ENCODE results near the gene GFM1. TPM values are rescaled to one million over a fixed set of nuclear protein-coding genes. Genes with fewer than 3 reads are reported as not detected.

The GFM1 gene
- 10 to 100 TPM; 34.7 to 38.9 TPM for total RNA-seq

DNA sequence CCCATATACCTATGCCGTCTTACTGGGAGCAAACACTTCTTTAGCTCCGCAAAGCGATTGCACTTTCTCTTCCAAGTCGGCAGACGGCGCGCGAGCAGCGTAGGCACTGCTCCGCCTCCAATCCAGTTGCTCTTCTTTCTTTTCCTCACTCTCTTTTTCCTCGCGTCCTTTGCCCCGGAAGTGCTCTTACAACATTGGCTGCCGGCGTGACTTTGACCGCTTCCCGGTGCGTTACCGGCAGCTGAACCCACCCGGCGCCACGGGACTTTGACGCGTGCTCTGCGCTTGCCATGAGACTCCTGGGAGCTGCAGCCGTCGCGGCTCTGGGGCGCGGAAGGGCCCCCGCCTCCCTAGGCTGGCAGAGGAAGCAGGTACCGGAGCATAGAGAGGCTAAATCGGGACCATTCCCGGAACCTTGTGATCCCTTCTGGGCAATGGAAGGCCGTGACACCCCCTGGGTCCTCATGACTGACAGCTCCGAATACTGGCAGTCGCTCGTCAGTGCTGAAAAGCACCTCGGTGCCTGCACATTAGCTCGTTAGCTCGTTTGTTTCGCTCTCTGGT lies at the start of gene GFM1:
GFM1 (plus strand) TSS at position 183 of the 564 bp plus-strand sequence; CDS start at position 291, 108 bp downstream.
- Mint-ChIP-seq H3K27me3 (no peaks in the 10 kb centered on the region), H3K36me3 (peaks cover 12% of the 10 kb centered on the region), H3K4me1 (peaks cover 18% of the 10 kb centered on the region), H3K27ac (peak within 1 kb of the TSS; percentile 85), H3K9me3 (no peaks in the 10 kb centered on the region), H3K4me3 (peak within 1 kb of the TSS; percentile 93)
- ATAC-seq (ENCODE audit: low read depth) (peak; percentile 97), DNase-seq (peak; percentile 81)
- POLR2A ChIA-PET, result interaction anchor here (0.7 to 1.6 kb wide), 7 partner anchors 9 to 165 kb away, joined by 3 to 8 read pairs (median 4); partner anchors contain the start of genes LXN, MFSD1 and MLF1

DNA sequence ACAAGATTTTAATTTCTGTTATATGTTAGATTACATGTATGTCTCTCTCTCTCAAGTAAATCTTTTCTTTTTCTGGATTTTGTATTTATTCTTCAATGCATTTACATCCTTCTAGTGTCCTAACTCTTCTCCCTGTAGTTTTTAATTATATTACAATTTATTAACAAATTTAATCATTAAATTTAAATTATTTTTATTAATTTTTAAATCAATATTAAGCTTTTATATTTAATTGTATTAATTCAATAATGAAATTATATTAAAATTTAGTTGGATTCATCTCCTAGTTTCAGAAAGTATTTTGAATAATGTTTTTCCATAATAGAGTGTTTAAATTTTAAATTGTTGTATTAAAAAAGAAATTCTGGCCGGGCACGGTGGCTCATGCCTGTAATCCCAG lies 43.5 kb upstream of the GFM1 start:
- POLR2A ChIA-PET, result no interaction called here
- H3K9me3 Mint-ChIP-seq, result no peaks in the 10 kb centered on the region
- no peaks in the 10 kb centered on the region for H3K36me3 Mint-ChIP-seq
- ATAC-seq (ENCODE audit: low read depth) (no peak), DNase-seq (no peak)
- H3K27ac Mint-ChIP-seq, result no peak overlapping the region
- H3K4me1 Mint-ChIP-seq, result no peaks in the 10 kb centered on the region
- no peak overlapping the region for H3K4me3 Mint-ChIP-seq
- no peaks in the 10 kb centered on the region for H3K27me3 Mint-ChIP-seq

DNA sequence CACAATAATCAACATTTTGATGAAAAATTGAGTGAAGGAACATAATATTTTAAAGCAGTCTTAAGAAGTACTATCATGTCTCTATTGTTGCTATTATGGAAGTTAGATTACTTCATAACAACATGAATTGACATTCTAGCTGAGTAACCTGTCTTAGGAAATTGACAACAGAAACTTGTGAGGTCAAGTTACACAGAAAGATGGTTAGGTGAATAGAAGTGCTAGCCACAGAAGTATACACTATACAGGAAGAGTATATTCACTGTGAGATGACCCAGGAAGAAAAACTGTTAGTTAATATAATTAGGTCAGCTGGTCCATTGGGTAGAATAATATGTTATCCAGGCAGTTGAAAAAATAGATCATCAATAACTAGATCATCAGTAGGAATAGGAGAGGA lies 42.1 kb upstream of the GFM1 start:
- Mint-ChIP-seq H3K9me3 (no peaks in the 10 kb centered on the region), H3K36me3 (no peaks in the 10 kb centered on the region), H3K4me3 (no peak overlapping the region), H3K4me1 (no peaks in the 10 kb centered on the region), H3K27me3 (no peaks in the 10 kb centered on the region), H3K27ac (no peak overlapping the region)
- no peak for DNase-seq
- POLR2A ChIA-PET, result no interaction called here
- no peak for ATAC-seq (ENCODE audit: low read depth)

DNA sequence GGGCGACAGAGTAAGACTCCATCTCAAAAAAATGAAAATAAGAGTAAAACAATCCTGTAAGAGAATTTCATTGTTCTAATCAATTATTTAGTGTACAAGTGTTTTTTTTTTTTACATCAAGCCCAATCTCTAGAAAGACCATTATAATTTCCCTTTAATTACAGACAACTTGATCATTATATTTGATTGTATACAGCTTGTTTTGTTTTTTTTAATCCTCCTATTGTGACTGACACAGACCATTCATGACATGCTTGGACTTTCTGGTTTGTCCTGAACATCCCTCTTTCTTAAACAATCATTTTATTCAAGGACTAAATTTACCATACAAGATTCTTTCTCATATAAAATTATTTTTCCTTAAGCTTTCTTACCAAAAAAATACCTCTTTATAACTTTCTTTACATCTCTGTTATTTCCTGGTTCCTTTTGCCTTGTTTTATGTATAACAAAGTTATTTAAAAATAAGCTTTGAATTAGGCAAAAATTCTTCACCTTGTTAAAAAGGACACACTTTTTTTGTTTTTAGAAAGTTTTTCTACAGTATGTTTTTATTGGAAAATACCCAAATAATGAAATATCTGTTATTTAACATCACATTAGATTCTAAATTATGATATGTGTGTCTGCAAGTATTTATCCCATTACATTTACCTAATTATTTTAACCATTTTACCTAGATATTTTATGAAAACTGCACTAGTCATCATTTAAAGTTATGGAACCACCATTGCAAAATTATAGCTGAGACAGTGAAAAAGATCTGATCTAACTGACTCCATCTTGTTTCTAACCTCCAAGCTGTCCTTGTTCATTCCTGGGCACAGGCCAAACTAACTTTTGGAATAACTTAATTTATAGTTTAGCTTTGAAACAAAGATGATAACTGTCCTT lies 26.1 kb upstream of the GFM1 start:
- H3K4me1 Mint-ChIP-seq, result no peaks in the 10 kb centered on the region
- ATAC-seq (ENCODE audit: low read depth) (no peak), DNase-seq (no peak)
- POLR2A ChIA-PET, result no interaction called here
- H3K27ac Mint-ChIP-seq, result no peak overlapping the region
- no peak overlapping the region for H3K4me3 Mint-ChIP-seq
- peaks cover 2% of the 10 kb centered on the region for H3K9me3 Mint-ChIP-seq
- H3K27me3 Mint-ChIP-seq, result peaks cover 5% of the 10 kb centered on the region
- H3K36me3 Mint-ChIP-seq, result no peaks in the 10 kb centered on the region

DNA sequence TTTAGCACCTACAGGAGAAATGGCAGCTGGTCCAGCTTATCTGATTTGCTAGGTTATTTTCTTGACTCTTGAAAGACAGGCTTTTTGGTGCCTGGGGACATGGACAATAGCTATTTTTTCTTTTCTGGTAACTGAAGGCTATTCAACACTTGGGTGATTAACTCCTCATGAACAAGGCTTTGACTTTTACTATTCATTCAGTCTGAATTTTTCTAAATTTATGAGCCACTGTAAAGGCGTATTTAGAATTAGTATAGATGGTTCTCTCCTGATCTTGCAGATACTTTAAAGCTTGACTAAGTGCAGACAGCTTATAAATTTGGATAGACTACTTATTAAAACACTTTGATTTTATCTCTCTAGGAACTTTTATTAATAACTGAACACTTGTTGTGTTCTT lies 18.4 kb upstream of the GFM1 start:
- no peak for DNase-seq
- no peak for ATAC-seq (ENCODE audit: low read depth)
- no peak overlapping the region for H3K27ac Mint-ChIP-seq
- no peaks in the 10 kb centered on the region for H3K4me1 Mint-ChIP-seq
- no peak overlapping the region for H3K4me3 Mint-ChIP-seq
- POLR2A ChIA-PET, result no interaction called here
- peaks cover 2% of the 10 kb centered on the region for H3K9me3 Mint-ChIP-seq
- no peaks in the 10 kb centered on the region for H3K27me3 Mint-ChIP-seq
- H3K36me3 Mint-ChIP-seq, result no peaks in the 10 kb centered on the region

DNA sequence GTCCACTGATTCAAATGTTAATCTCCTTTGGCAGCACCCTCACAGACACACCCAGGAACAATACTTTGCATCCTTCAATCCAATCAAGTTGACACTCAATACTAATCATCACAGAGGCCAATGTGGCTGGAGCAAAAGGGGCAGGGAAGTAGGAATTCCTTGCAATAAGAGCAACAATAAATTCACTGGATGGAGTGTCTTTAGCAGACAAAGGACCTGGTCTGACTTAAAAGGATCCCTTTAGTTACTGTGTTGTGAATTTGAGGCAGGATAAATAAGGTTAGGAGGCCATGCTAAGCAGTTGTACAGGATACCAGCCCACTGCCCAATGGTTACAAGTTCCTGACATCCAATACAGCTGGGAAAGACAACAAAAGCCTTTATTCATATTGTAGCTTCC lies 12.3 kb upstream of the GFM1 start:
- no peak overlapping the region for H3K4me3 Mint-ChIP-seq
- no peaks in the 10 kb centered on the region for H3K27me3 Mint-ChIP-seq
- no peaks in the 10 kb centered on the region for H3K36me3 Mint-ChIP-seq
- no peak for ATAC-seq (ENCODE audit: low read depth)
- no peak for DNase-seq
- no peaks in the 10 kb centered on the region for H3K9me3 Mint-ChIP-seq
- H3K4me1 Mint-ChIP-seq, result no peaks in the 10 kb centered on the region
- POLR2A ChIA-PET, result no interaction called here
- H3K27ac Mint-ChIP-seq, result no peak overlapping the region

DNA sequence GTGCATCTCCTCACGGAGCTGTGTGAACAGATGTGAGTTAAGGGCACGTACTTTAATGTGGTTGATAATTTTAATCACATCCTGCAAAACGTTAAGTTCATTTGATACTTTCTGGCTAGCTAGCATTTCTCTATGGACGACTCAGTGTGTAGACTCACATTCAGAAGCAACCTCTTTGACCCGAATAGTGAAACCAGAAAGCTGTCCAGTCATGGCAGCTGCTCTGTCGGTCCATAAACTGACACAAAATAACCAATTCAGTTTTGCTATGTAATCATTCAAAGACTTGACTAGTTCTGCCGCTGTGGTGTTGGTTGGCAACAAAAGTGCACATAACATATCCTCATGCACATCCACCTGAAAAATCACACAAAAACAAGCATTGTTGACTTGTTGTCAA lies 3.7 kb upstream of the GFM1 start:
- no peaks in the 10 kb centered on the region for H3K36me3 Mint-ChIP-seq
- no peak overlapping the region for H3K4me3 Mint-ChIP-seq
- ATAC-seq (ENCODE audit: low read depth) (no peak), DNase-seq (no peak)
- no peaks in the 10 kb centered on the region for H3K9me3 Mint-ChIP-seq
- H3K27ac Mint-ChIP-seq, result no peak overlapping the region
- H3K4me1 Mint-ChIP-seq, result peaks cover 8% of the 10 kb centered on the region
- no peaks in the 10 kb centered on the region for H3K27me3 Mint-ChIP-seq
- POLR2A ChIA-PET, result no interaction called here

- no peak overlapping the region for H3K4me3 Mint-ChIP-seq
- POLR2A ChIA-PET, result no interaction called here
- peaks cover 15% of the 10 kb centered on the region for H3K4me1 Mint-ChIP-seq
- no peaks in the 10 kb centered on the region for H3K36me3 Mint-ChIP-seq
- H3K9me3 Mint-ChIP-seq, result no peaks in the 10 kb centered on the region
- no peaks in the 10 kb centered on the region for H3K27me3 Mint-ChIP-seq
- DNase-seq (no peak), ATAC-seq (ENCODE audit: low read depth) (no peak)
- no peak overlapping the region for H3K27ac Mint-ChIP-seq
Observed at GRCh38 chr3:158642005-158642404, 2.3 kb upstream of the GFM1 start.

GRCh38 chr3:158642474-158643210 lies 1.7 kb upstream of the GFM1 start:
- Mint-ChIP-seq H3K36me3 (peaks cover 2% of the 10 kb centered on the region), H3K4me3 (no peak overlapping the region), H3K4me1 (peaks cover 15% of the 10 kb centered on the region), H3K27me3 (no peaks in the 10 kb centered on the region), H3K9me3 (no peaks in the 10 kb centered on the region), H3K27ac (no peak overlapping the region)
- DNase-seq (no peak), ATAC-seq (ENCODE audit: low read depth) (no peak)
- POLR2A ChIA-PET, result no interaction called here

- no peaks in the 10 kb centered on the region for H3K27me3 Mint-ChIP-seq
- peaks cover 22% of the 10 kb centered on the region for H3K36me3 Mint-ChIP-seq
- peaks cover 16% of the 10 kb centered on the region for H3K4me1 Mint-ChIP-seq
- no peak for ATAC-seq (ENCODE audit: low read depth)
- H3K9me3 Mint-ChIP-seq, result no peaks in the 10 kb centered on the region
- no peak for DNase-seq
- POLR2A ChIA-PET, result no interaction called here
- no peak overlapping the region for H3K4me3 Mint-ChIP-seq
- H3K27ac Mint-ChIP-seq, result no peak overlapping the region
Observed at GRCh38 chr3:158649791-158650190, 5.5 kb downstream of the GFM1 start.

GRCh38 chr3:158651192-158651591 lies 6.9 kb downstream of the GFM1 start:
- H3K27me3 Mint-ChIP-seq, result no peaks in the 10 kb centered on the region
- H3K4me3 Mint-ChIP-seq, result no peak overlapping the region
- no peaks in the 10 kb centered on the region for H3K9me3 Mint-ChIP-seq
- H3K36me3 Mint-ChIP-seq, result peaks cover 27% of the 10 kb centered on the region
- H3K4me1 Mint-ChIP-seq, result peaks cover 6% of the 10 kb centered on the region
- DNase-seq, result no peak
- no peak overlapping the region for H3K27ac Mint-ChIP-seq
- no peak for ATAC-seq (ENCODE audit: low read depth)
- POLR2A ChIA-PET, result no interaction called here

GRCh38 chr3:158652463-158652862 lies 8.1 kb downstream of the GFM1 start:
- H3K36me3 Mint-ChIP-seq, result peaks cover 29% of the 10 kb centered on the region

GRCh38 chr3:158658889-158659288 lies 14.6 kb downstream of the GFM1 start:
- DNase-seq (no peak), ATAC-seq (ENCODE audit: low read depth) (no peak)
- POLR2A ChIA-PET, result interaction anchor here (1.3 kb wide), 1 partner anchor 14 kb away, joined by 4 read pairs; no protein-coding TSS in a partner anchor
- H3K27me3 Mint-ChIP-seq, result no peaks in the 10 kb centered on the region
- peaks cover 7% of the 10 kb centered on the region for H3K4me1 Mint-ChIP-seq
- no peak overlapping the region for H3K27ac Mint-ChIP-seq
- H3K9me3 Mint-ChIP-seq, result no peaks in the 10 kb centered on the region
- H3K36me3 Mint-ChIP-seq, result peaks cover 15% of the 10 kb centered on the region
- no peak overlapping the region for H3K4me3 Mint-ChIP-seq

More at GRCh38 chr3:158652463-158652862, 8.1 kb downstream of the GFM1 start:
- no peak for DNase-seq
- Mint-ChIP-seq H3K4me3 (no peak overlapping the region), H3K4me1 (peaks cover 3% of the 10 kb centered on the region), H3K9me3 (no peaks in the 10 kb centered on the region), H3K27ac (no peak overlapping the region), H3K27me3 (no peaks in the 10 kb centered on the region)
- POLR2A ChIA-PET, result interaction anchor here (1.9 kb wide), 1 partner anchor 8 kb away, joined by 4 read pairs; the partner anchor contains the start of gene GFM1
- ATAC-seq (ENCODE audit: low read depth), result no peak

All from activated naive CD8-positive, alpha-beta T cell treated with anti-CD3 and anti-CD28 coated beads, Interleukin-2, amount 10 ng/mL, durations not matched to agents 7 days and 5 days (primary cell).